Psoas muscle (tissue), 8 donors: ENCODE measurements around the gene C11orf24. TPM values are rescaled to one million over a fixed set of nuclear protein-coding genes. Genes with fewer than 3 reads are reported as not detected.
A peak's percentile ranks its signal among the peaks of the same experiment; 100 is the strongest.
"Not testable (repeated sequence)": the region's sequence is repeated elsewhere in the genome, so short reads cannot be mapped to it uniquely, and the experiment has no call there.

Source experiments
- ATAC-seq, 4 donors: fragments of 200-7000 bp; cut with Tn5 transposase; one replicate each; pipeline ENCODE4 v1.9.1; 2020; ENCODE audit warnings: moderate library complexity in 3 of 4, mild to moderate bottlenecking in 2 of 4
- DNase-seq, 2 donors: peaks; one replicate each; pipeline ENCODE4 v3.0.0-alpha.2; 2020
- H3K27ac ChIP-seq: fragments of 200-600 bp; one replicate; pipeline ENCODE4 v1.8.0; 2022
- H3K27me3 ChIP-seq, 3 donors: fragments of 200-600 bp in 1 of 3; one replicate each; pipeline versions ENCODE4 v1.6.1 to v1.8.0; 2013 to 2022; ENCODE audit warnings: low read length in 2 of 3, mild to moderate bottlenecking in 2 of 3, moderate library complexity in 1 of 3; ENCODE audit not compliant: insufficient read depth in 3 of 3
- H3K36me3 ChIP-seq, 2 donors: fragments of 200-600 bp in 1 of 2; one replicate each; pipeline versions ENCODE4 v1.6.1 to v1.8.0; 2013 to 2022; ENCODE audit warnings: low read depth in 1 of 2, mild to moderate bottlenecking in 1 of 2, moderate library complexity in 1 of 2; ENCODE audit not compliant: insufficient read depth in 1 of 2
- H3K4me1 ChIP-seq: fragments of 200-600 bp; one replicate; pipeline ENCODE4 v1.8.0; 2022
- H3K4me3 ChIP-seq: fragments of 200-600 bp; one replicate; pipeline ENCODE4 v1.8.0; 2022; ENCODE audit warnings: mild to moderate bottlenecking
- H3K9me3 ChIP-seq: fragments of 200-600 bp; one replicate; pipeline ENCODE4 v1.8.0; 2022
- WGBS, 3 donors: extraction: QIAGEN DNeasy Blood & Tissue Kit; methylation state at CpG; one replicate each; pipeline versions ENCODE4 v1.1.6 to v1.1.7; 2013; 5-methylcytosine and 5-hydroxymethylcytosine counted together
- intact Hi-C, 2 donors: fragments of 100-400 bp; cut with DNase I; formaldehyde crosslinking; loops; one replicate each; pipeline versions ENCODE4 v1.11.0 to v1.14.2; 2022
- polyA plus RNA-seq, 3 donors: library from polyadenylated mRNA; stranded (reverse); fragments of 200-250 nt; gene quantifications; one replicate each; pipeline ENCODE4 v1.2.3, GENCODE V29; 2013
- total RNA-seq, 4 donors: library from RNA; stranded (reverse); fragmentation: NEBNext Ultra II Directional in 2 of 4; extraction: Animal tissue kit (Norgen Biotek cat#: 25700) in 2 of 4; gene quantifications; one replicate each; pipeline versions ENCODE4 v1.2.1 to v1.2.4, GENCODE V29; 2021 to 2023
- TF ChIP-seq, protein P1 (sequence below): fragments of 200-600 bp; IDR thresholded peaks from one replicate; pipeline ENCODE4 v1.8.0; 2022; ENCODE audit warnings: antibody characterized with exemption
- donor health status: healthy with polysubstance abuse.
- donor health status: DM: no; HTN: no; CAD: no; lungs with moderate emphysema.
- donor health status: Bipolar disorder and iron deficiency.
- donor health status: healthy.
- donor health status: DM: yes; HTN: yes; CAD: no.
- donor health status: DM: no; HTN: no; CAD: no.
- donor health status: DM: no; HTN: no; CAD: no.
- donor health status: DM: yes; HTN: yes; CAD: no.

C11orf24 gene
- total and polyA plus RNA-seq, 7 donors, result 9.0 to 49.8 (median 20.7) TPM

- TF ChIP-seq, protein P1, sequence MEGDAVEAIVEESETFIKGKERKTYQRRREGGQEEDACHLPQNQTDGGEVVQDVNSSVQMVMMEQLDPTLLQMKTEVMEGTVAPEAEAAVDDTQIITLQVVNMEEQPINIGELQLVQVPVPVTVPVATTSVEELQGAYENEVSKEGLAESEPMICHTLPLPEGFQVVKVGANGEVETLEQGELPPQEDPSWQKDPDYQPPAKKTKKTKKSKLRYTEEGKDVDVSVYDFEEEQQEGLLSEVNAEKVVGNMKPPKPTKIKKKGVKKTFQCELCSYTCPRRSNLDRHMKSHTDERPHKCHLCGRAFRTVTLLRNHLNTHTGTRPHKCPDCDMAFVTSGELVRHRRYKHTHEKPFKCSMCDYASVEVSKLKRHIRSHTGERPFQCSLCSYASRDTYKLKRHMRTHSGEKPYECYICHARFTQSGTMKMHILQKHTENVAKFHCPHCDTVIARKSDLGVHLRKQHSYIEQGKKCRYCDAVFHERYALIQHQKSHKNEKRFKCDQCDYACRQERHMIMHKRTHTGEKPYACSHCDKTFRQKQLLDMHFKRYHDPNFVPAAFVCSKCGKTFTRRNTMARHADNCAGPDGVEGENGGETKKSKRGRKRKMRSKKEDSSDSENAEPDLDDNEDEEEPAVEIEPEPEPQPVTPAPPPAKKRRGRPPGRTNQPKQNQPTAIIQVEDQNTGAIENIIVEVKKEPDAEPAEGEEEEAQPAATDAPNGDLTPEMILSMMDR, result no peak
- DNase-seq (no peak), ATAC-seq (no peak)
- no peaks in the 10 kb centered on the region for H3K36me3 ChIP-seq
- intact Hi-C loops, result no loop called here
- WGBS, 3 donors, result 89 to 95% (median 92%) methylated on average over 12 of the region's 12 CpGs
- H3K27ac ChIP-seq, result no peak overlapping the region
- H3K27me3 ChIP-seq, result no peaks in the 10 kb centered on the region
- H3K9me3 ChIP-seq, result no peaks in the 10 kb centered on the region
- H3K4me3 ChIP-seq, result no peak overlapping the region
- H3K4me1 ChIP-seq, result peaks cover 6% of the 10 kb centered on the region
Observed at GRCh38 chr11:68300076-68300830, 28.5 kb upstream of the C11orf24 start.

GRCh38 chr11:68299517-68299879 lies 27.7 kb upstream of the C11orf24 start:
- H3K4me3 ChIP-seq, ATAC-seq, DNase-seq, H3K36me3 ChIP-seq, H3K4me1 ChIP-seq, H3K27ac ChIP-seq, H3K9me3 ChIP-seq, H3K27me3 ChIP-seq: not testable (repeated sequence)
- intact Hi-C loops, result loop anchor here in 1 of 2 donors (2.0 kb wide), 1 partner anchor 91 kb away; no protein-coding TSS in a partner anchor
- 93 to 96% (median 95%) methylated on average over 8 to 9 of the region's 9 CpGs for WGBS, 3 donors

GRCh38 chr11:68298659-68299516 lies 27.1 kb upstream of the C11orf24 start:
- H3K4me1 ChIP-seq, result peaks cover 6% of the 10 kb centered on the region
- no peak for DNase-seq
- H3K27me3 ChIP-seq, result no peaks in the 10 kb centered on the region
- no peaks in the 10 kb centered on the region for H3K36me3 ChIP-seq
- intact Hi-C loops, result loop anchor here in 1 of 2 donors (2.0 kb wide), 1 partner anchor 90 kb away; no protein-coding TSS in a partner anchor
- WGBS, 3 donors, result 63 to 73% (median 71%) methylated on average over 15 of the region's 15 CpGs
- no peak overlapping the region for H3K4me3 ChIP-seq
- ATAC-seq, result peak in 1 of 4 donors; percentile 11
- H3K9me3 ChIP-seq, result no peaks in the 10 kb centered on the region
- TF ChIP-seq, protein P1, result no peak
- H3K27ac ChIP-seq, result no peak overlapping the region

DNA sequence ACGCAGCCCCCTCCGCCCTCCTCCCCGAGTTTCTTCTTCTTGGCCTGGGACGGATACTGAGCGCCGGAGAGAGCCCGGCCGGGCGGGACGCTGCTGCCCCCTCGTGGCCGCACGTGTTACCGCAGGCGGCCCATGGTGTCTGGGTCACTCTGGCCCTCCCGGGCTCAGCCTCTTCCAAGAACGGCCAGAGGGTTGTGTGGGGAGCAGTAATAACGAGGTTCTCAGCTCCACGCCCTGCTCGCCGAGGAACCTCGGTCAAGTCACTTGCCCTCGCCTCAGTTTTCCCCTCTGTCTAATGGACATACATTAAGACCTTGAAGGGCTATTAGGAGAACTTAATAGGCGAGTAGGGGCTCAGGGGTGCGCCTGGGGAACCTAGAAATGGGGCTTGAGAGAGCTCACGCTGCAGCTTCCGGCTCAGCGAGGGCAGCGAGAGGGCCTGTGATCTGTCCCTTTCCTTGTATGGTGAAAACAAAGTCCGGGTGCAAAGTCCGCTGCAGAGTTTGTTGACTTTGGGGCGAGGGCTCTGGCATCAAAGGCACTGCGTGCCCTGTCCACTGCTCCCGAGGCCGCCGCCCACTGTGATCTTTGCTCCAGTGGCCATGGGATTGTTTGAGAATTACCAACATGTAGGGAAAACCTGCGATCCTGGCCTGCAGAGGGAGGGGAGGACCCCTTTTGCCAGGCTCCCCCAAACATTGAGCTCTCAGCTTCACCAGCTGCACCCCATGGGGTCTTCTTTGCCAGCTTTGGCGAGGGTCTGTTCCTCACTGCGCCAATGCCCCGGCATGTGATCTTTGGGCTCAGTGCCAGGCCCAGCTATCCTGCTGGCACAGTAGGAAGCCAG lies 26.3 kb upstream of the C11orf24 start:
- Histone ChIP-seq H3K9me3 (no peaks in the 10 kb centered on the region), H3K4me1 (peaks cover 6% of the 10 kb centered on the region), H3K27ac (no peak overlapping the region), H3K27me3 (no peaks in the 10 kb centered on the region), H3K36me3 (no peaks in the 10 kb centered on the region), H3K4me3 (no peak overlapping the region)
- peak; percentile 83 to 90 for DNase-seq
- peak; percentile 95 to 99 (median 96) for ATAC-seq
- 27 to 28% (median 28%) methylated on average over 40 of the region's 40 CpGs for WGBS, 3 donors
- TF ChIP-seq, protein P1, result peak; percentile 98
- intact Hi-C loops, result loop anchor here (1.0 to 2.0 kb wide), 3 partner anchors 41 to 89 kb away; no protein-coding TSS in a partner anchor
